K562 (cell line): Measurements from ENCODE around the gene ST6GALNAC1. TPM values are rescaled to one million over a fixed set of nuclear protein-coding genes. Genes with fewer than 3 reads are reported as not detected.
A peak's percentile ranks its signal among the peaks of the same experiment; 100 is the strongest.

Experiments
- BRD4 ChIP-seq: fragments of 200-600 bp; sonication (generic); IDR thresholded peaks from 2 replicates; pipeline ENCODE4 v1.6.1; 2017; ENCODE audit warnings: inconsistent platforms
- BRD9 ChIP-seq: fragments of 450-650 bp; IDR thresholded peaks from 2 replicates; pipeline ENCODE4 v1.6.1; 2018; ENCODE audit warnings: low read depth; ENCODE audit not compliant: partially characterized antibody
- EHMT2 ChIP-seq: fragments of 450-650 bp; IDR thresholded peaks from 2 replicates; pipeline ENCODE4 v1.6.1; 2018; ENCODE audit warnings: antibody characterized with exemption
- FOS ChIP-seq: IDR thresholded peaks from 3 replicates; pipeline ENCODE4 v1.6.1; 2011; ENCODE audit not compliant: insufficient read length; ENCODE audit errors: extremely low read depth
- GTF2A2 ChIP-seq: IDR thresholded peaks from 2 replicates; pipeline ENCODE4 v1.6.1; 2016; ENCODE audit warnings: mild to moderate bottlenecking, missing genetic modification characterization, missing compliant biosample characterization
- KLF16 ChIP-seq: IDR thresholded peaks from 2 replicates; pipeline ENCODE4 v1.6.1; 2016; ENCODE audit warnings: antibody characterized with exemption
- KLF6 ChIP-seq: fragments of 250-450 bp; sonication (Bioruptor Pico); IDR thresholded peaks from 2 replicates; pipeline ENCODE4 v1.4.0; 2020; ENCODE audit warnings: mild to moderate bottlenecking, moderate library complexity, borderline replicate concordance
- NCOA1 ChIP-seq: fragments of 450-650 bp; IDR thresholded peaks from 2 replicates; pipeline ENCODE4 v1.6.1; 2016; ENCODE audit warnings: low read depth
- NCOA4 ChIP-seq: fragments of 450-650 bp; IDR thresholded peaks from 2 replicates; pipeline ENCODE4 v1.6.1; 2018; ENCODE audit warnings: mild to moderate bottlenecking; ENCODE audit not compliant: partially characterized antibody
- NR2C1 ChIP-seq, 2 experiments: fragments of 450-650 bp; IDR thresholded peaks; 2 replicates each; pipeline ENCODE4 v1.6.1; 2017; ENCODE audit warnings: mild to moderate bottlenecking in 2 of 2, antibody characterized with exemption in 1 of 2, inconsistent platforms in 1 of 2, missing compliant biosample characterization in 1 of 2, missing genetic modification characterization in 1 of 2
- NR2C2 ChIP-seq, 2 experiments: fragments of 200-800 bp in 1 of 2; sonication (Bioruptor generic) in 1 of 2; sonication (generic) in 1 of 2; formaldehyde crosslinking in 1 of 2; IDR thresholded peaks; 2 replicates each; pipeline versions ENCODE4 v1.6.1 to v1.8.0; 2016 to 2022; ENCODE audit warnings: mild to moderate bottlenecking in 1 of 2, missing compliant biosample characterization in 1 of 2, missing genetic modification characterization in 1 of 2, missing genetic modification reagents in 1 of 2
- SMARCA4 ChIP-seq: fragments of 450-650 bp; IDR thresholded peaks from 2 replicates; pipeline ENCODE4 v1.6.1; 2016
- TFAM ChIP-seq: fragments of 250-450 bp; sonication (Bioruptor Pico); conservative IDR thresholded peaks from 2 replicates; pipeline ENCODE4 v1.5.0; 2021; ENCODE audit warnings: mild to moderate bottlenecking, moderate library complexity
- ZBED1 ChIP-seq: IDR thresholded peaks from 2 replicates; pipeline ENCODE4 v1.6.1; 2014
- ZBTB1 ChIP-seq: sonication (generic); formaldehyde crosslinking; IDR thresholded peaks from 2 replicates; pipeline ENCODE4 v1.8.1; 2023; ENCODE audit warnings: missing genetic modification reagents, low read depth, mild to moderate bottlenecking, borderline replicate concordance
- ZNF57 ChIP-seq: fragments of 450-650 bp; formaldehyde crosslinking; IDR thresholded peaks from 2 replicates; pipeline ENCODE4 v1.4.0; 2020; ENCODE audit warnings: mild to moderate bottlenecking, moderate library complexity
- ZNF785 ChIP-seq: fragments of 250-450 bp; sonication (Bioruptor Pico); IDR thresholded peaks from 2 replicates; pipeline ENCODE4 v1.4.0; 2020; ENCODE audit warnings: mild to moderate bottlenecking
- polyA plus RNA-seq, 8 experiments: library from polyadenylated mRNA; depleted of rRNA in 4 of 8; stranded (reverse) in 5 of 8; unstranded in 3 of 8; fragments of >200 nt; fragmentation: Nextera tagmentation in 2 of 8; fragmentation: Illumina TruSeq in 1 of 8; extraction: Ambion mirVana in 2 of 8; extraction: Trizol in 1 of 8; gene quantifications; 2 replicates each; pipeline versions ENCODE4 v1.2.1 to v1.2.3, GENCODE V29; 2011 to 2014; ENCODE audit warnings: inconsistent platforms in 1 of 8, missing spikeins in 1 of 8
- total RNA-seq, 7 experiments: library from RNA; depleted of rRNA in 6 of 7; stranded (reverse); fragments of >200 nt in 6 of 7; fragmentation: Illumina TruSeq in 2 of 7; extraction: Trizol in 2 of 7; gene quantifications; 2 replicates each; pipeline versions ENCODE4 v1.2.1 to v1.2.3, GENCODE V29; 2011 to 2021; ENCODE audit warnings: low replicate concordance in 1 of 7
- TF ChIP-seq, protein P1 (sequence below): fragments of 450-650 bp; IDR thresholded peaks from 2 replicates; pipeline ENCODE4 v1.6.1; 2017; ENCODE audit warnings: mild to moderate bottlenecking, moderate library complexity
- TF ChIP-seq, protein P2 (sequence below): sonication (generic); formaldehyde crosslinking; IDR thresholded peaks from 2 replicates; pipeline ENCODE4 v1.8.1; 2023; ENCODE audit warnings: mild to moderate bottlenecking, missing genetic modification reagents
- TF ChIP-seq, protein P3 (sequence below): fragments of 450-650 bp; formaldehyde crosslinking; IDR thresholded peaks from 2 replicates; pipeline ENCODE4 v1.4.0; 2020; ENCODE audit warnings: mild to moderate bottlenecking, mixed read lengths
- TF ChIP-seq, protein P4 (sequence below), 2 experiments: fragments of 450-650 bp; conservative IDR thresholded peaks; 2 replicates each; pipeline ENCODE4 v1.6.1; 2017; ENCODE audit warnings: mild to moderate bottlenecking in 2 of 2, moderate library complexity in 2 of 2

ST6GALNAC1 gene
- total and polyA plus RNA-seq, 9 of the 15 experiments (the other 6 are each of a cell fraction or from before 2014, with no cell fraction given) = 20.6 to 68.4 (median 50.5) TPM

DNA sequence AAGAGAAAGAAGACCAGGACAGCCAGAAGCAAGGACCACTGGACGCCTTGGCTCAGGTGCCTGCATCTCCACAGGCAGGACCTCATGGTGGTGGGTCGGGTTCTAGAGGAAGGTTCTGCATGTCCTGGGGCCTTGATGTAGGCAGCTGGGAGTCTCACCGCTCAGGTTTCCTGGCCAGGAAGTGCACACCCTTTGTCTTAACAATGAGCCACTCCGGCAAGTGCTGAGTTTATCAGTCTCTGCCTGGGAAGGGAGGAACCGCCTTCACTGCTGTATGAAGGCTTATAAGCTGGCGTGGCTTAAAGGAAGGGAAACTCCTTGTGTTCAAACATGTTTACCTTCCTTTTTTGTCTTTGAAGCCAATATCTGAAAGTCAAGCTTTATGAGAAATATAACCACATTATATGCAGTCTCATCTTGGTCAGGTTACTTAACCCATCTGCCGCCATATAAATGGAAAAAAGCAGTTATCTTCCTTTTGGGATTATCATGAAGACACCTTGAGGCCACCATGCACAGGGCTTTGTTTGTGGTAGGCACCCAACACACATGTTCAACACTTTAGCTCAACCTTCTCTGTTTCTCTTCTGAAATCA is at the start of gene ST6GALNAC1 (continued):
- TF ChIP-seq, protein P1, sequence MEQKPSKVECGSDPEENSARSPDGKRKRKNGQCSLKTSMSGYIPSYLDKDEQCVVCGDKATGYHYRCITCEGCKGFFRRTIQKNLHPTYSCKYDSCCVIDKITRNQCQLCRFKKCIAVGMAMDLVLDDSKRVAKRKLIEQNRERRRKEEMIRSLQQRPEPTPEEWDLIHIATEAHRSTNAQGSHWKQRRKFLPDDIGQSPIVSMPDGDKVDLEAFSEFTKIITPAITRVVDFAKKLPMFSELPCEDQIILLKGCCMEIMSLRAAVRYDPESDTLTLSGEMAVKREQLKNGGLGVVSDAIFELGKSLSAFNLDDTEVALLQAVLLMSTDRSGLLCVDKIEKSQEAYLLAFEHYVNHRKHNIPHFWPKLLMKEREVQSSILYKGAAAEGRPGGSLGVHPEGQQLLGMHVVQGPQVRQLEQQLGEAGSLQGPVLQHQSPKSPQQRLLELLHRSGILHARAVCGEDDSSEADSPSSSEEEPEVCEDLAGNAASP = no peak
- TF ChIP-seq NR2C1 (IDR thresholded peaks at IDR 0.05) (no peak), NR2C1 (tag; IDR thresholded peaks at IDR 0.05) (peak; percentile 56), ZBTB1 (CRISPR knock-in tag) (peak; percentile 56; the same call in 1 of the 2 replicates), GTF2A2 (tag) (no peak), BRD4 (no peak), SMARCA4 (peak; percentile 74), NCOA4 (no peak), ZBED1 (no peak; the same call in 1 of the 2 replicates), NCOA1 (no peak), NR2C2 (CRISPR knock-in tag; IDR thresholded peaks at IDR 0.05) (0 out of 2 replicates have a peak, but pooled peaks have one; percentile 19), NR2C2 (tag; IDR thresholded peaks at IDR 0.05) (no peak), TFAM (CRISPR knock-in tag) (no peak), ZNF785 (CRISPR knock-in tag) (no peak), EHMT2 (peak; percentile 89), KLF16 (no peak), BRD9 (peak; percentile 24), KLF6 (CRISPR knock-in tag) (0 out of 2 replicates have a peak, but pooled peaks have one; percentile 11), ZNF57 (no peak), FOS (no peak)
- TF ChIP-seq, protein P2, sequence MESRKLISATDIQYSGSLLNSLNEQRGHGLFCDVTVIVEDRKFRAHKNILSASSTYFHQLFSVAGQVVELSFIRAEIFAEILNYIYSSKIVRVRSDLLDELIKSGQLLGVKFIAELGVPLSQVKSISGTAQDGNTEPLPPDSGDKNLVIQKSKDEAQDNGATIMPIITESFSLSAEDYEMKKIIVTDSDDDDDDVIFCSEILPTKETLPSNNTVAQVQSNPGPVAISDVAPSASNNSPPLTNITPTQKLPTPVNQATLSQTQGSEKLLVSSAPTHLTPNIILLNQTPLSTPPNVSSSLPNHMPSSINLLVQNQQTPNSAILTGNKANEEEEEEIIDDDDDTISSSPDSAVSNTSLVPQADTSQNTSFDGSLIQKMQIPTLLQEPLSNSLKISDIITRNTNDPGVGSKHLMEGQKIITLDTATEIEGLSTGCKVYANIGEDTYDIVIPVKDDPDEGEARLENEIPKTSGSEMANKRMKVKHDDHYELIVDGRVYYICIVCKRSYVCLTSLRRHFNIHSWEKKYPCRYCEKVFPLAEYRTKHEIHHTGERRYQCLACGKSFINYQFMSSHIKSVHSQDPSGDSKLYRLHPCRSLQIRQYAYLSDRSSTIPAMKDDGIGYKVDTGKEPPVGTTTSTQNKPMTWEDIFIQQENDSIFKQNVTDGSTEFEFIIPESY (CRISPR knock-in tag) = 0 out of 2 replicates have a peak, but pooled peaks have one; percentile 26
- TF ChIP-seq, protein P3, sequence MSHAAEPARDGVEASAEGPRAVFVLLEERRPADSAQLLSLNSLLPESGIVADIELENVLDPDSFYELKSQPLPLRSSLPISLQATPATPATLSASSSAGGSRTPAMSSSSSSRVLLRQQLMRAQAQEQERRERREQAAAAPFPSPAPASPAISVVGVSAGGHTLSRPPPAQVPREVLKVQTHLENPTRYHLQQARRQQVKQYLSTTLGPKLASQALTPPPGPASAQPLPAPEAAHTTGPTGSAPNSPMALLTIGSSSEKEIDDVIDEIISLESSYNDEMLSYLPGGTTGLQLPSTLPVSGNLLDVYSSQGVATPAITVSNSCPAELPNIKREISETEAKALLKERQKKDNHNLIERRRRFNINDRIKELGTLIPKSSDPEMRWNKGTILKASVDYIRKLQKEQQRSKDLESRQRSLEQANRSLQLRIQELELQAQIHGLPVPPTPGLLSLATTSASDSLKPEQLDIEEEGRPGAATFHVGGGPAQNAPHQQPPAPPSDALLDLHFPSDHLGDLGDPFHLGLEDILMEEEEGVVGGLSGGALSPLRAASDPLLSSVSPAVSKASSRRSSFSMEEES = no peak
- TF ChIP-seq, protein P4, sequence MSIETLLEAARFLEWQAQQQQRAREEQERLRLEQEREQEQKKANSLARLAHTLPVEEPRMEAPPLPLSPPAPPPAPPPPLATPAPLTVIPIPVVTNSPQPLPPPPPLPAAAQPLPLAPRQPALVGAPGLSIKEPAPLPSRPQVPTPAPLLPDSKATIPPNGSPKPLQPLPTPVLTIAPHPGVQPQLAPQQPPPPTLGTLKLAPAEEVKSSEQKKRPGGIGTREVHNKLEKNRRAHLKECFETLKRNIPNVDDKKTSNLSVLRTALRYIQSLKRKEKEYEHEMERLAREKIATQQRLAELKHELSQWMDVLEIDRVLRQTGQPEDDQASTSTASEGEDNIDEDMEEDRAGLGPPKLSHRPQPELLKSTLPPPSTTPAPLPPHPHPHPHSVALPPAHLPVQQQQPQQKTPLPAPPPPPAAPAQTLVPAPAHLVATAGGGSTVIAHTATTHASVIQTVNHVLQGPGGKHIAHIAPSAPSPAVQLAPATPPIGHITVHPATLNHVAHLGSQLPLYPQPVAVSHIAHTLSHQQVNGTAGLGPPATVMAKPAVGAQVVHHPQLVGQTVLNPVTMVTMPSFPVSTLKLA (conservative IDR thresholded peaks at IDR 0.05) = peak in 1 of 2 experiments; percentile 57; a peak in 2 of 4 replicates
